Measurements from ENCODE around the gene GRM2. TPM values are rescaled to one million over a fixed set of nuclear protein-coding genes. Genes with fewer than 3 reads are reported as not detected.

Gene GRM2
- total RNA-seq, 1 experiment from 2014 or later: 0.07 TPM

- ChIA-PET CTCF (no interaction called here), POLR2A (ENCODE audit: unreplicated experiment) (no interaction called here)
- Histone ChIP-seq H3K27me3 (ENCODE audit: low read length) (no peaks in the 10 kb centered on the region), H3K9ac (ENCODE audit: low read length) (no peak overlapping the region), H3K4me1 (ENCODE audit: insufficient read depth, low read length) (no peaks in the 10 kb centered on the region), H3K79me2 (ENCODE audit: low read length) (no peaks in the 10 kb centered on the region), H2AFZ (ENCODE audit: low read length) (no peak overlapping the region), H3K9me3 (ENCODE audit: low read length) (no peaks in the 10 kb centered on the region), H3K36me3 (ENCODE audit: low read depth, low read length) (no peaks in the 10 kb centered on the region; the same call in 1 of the 2 replicates), H3K4me2 (ENCODE audit: low read length) (no peak overlapping the region), H3K9me2 (replicated peaks; ENCODE audit: low read length) (no peaks in the 10 kb centered on the region), H4K20me1 (ENCODE audit: low read length) (no peaks in the 10 kb centered on the region), H3F3A (ENCODE audit: low read length, unreplicated experiment) (no peaks in the 10 kb centered on the region), H3K4me3 (ENCODE audit: low read length) (no peak overlapping the region), H3K27ac (ENCODE audit: low read length) (no peak overlapping the region)
- no peak for DNase-seq
- intact Hi-C loops (cut with micrococcal nuclease): no loop called here
- TF ChIP-seq EZH2phosphoT487 (IDR thresholded peaks at IDR 0.05; ENCODE audit: borderline replicate concordance, low read length) (no peak), EZH2 (IDR thresholded peaks at IDR 0.05; ENCODE audit: low read length, unreplicated experiment) (no peak), CTCF (conservative IDR thresholded peaks at IDR 0.05; ENCODE audit: low read depth, low read length) (no peak)
- no TSS peak for BruUV-seq (replicated peaks)
- ATAC-seq: no peak
Observed at GRCh38 chr3:51717446-51717845, 10.6 kb downstream of the GRM2 start.

- BruUV-seq (replicated peaks): no TSS peak
Observed at GRCh38 chr3:51717947-51718346, 11.1 kb downstream of the GRM2 start.

More at GRCh38 chr3:51717947-51718346, 11.1 kb downstream of the GRM2 start:
- ATAC-seq (no peak), DNase-seq (no peak)
- POLR2A ChIA-PET (ENCODE audit: unreplicated experiment): no interaction called here
- Histone ChIP-seq H3K9me3 (ENCODE audit: low read length) (no peaks in the 10 kb centered on the region), H3K27me3 (ENCODE audit: low read length) (no peaks in the 10 kb centered on the region), H3K4me1 (ENCODE audit: insufficient read depth, low read length) (no peaks in the 10 kb centered on the region), H3F3A (ENCODE audit: low read length, unreplicated experiment) (no peaks in the 10 kb centered on the region), H3K27ac (ENCODE audit: low read length) (no peak overlapping the region), H3K4me2 (ENCODE audit: low read length) (no peak overlapping the region), H3K36me3 (ENCODE audit: low read depth, low read length) (no peaks in the 10 kb centered on the region; the same call in 1 of the 2 replicates), H2AFZ (ENCODE audit: low read length) (no peak overlapping the region), H3K9ac (ENCODE audit: low read length) (no peak overlapping the region), H3K79me2 (ENCODE audit: low read length) (no peaks in the 10 kb centered on the region), H3K4me3 (ENCODE audit: low read length) (no peak overlapping the region), H3K9me2 (replicated peaks; ENCODE audit: low read length) (no peaks in the 10 kb centered on the region), H4K20me1 (ENCODE audit: low read length) (no peaks in the 10 kb centered on the region)
- CTCF ChIA-PET: no interaction called here
- TF ChIP-seq EZH2 (IDR thresholded peaks at IDR 0.05; ENCODE audit: low read length, unreplicated experiment) (no peak), EZH2phosphoT487 (IDR thresholded peaks at IDR 0.05; ENCODE audit: borderline replicate concordance, low read length) (no peak), CTCF (conservative IDR thresholded peaks at IDR 0.05; ENCODE audit: low read depth, low read length) (no peak)
- intact Hi-C loops (cut with micrococcal nuclease): no loop called here

All from PC-3 (cell line).